Right atrium auricular region (tissue), 2 donors: ENCODE measurements around the gene LRRC32. TPM values are rescaled to one million over a fixed set of nuclear protein-coding genes. Genes with fewer than 3 reads are reported as not detected.

Experiments used
- DNase-seq: peaks from one replicate; pipeline ENCODE4 v3.0.0-alpha.2; 2019; ENCODE audit warnings: low spot score
- H3K27ac ChIP-seq, 2 donors: fragments of 200-600 bp; sonication (generic); 1 replicate in 1 of 2; 2 replicates in 1 of 2; pipeline ENCODE4 v1.5.1; 2016 to 2019
- H3K27me3 ChIP-seq, 2 donors: fragments of 200-600 bp; sonication (generic); one replicate each; pipeline versions ENCODE4 v1.5.1 to v1.6.0; 2017 to 2019
- H3K36me3 ChIP-seq: fragments of 200-600 bp; sonication (generic); one replicate; pipeline ENCODE4 v1.5.1; 2016
- H3K4me1 ChIP-seq, 2 donors: fragments of 200-600 bp; sonication (generic); one replicate each; pipeline versions ENCODE4 v1.5.1 to v1.6.0; 2017 to 2019
- H3K4me3 ChIP-seq, 2 donors: fragments of 200-600 bp; sonication (generic); 1 replicate in 1 of 2; 2 replicates in 1 of 2; pipeline ENCODE4 v1.5.1; 2017 to 2019; ENCODE audit warnings: mild to moderate bottlenecking in 1 of 2, moderate library complexity in 1 of 2
- H3K9me3 ChIP-seq, 2 donors: fragments of 200-600 bp; sonication (generic); one replicate each; pipeline ENCODE4 v1.5.1; 2019
- CTCF ChIP-seq, 2 donors: fragments of 200-600 bp; sonication (generic); IDR thresholded peaks; one replicate each; pipeline ENCODE4 v1.5.1; 2019; ENCODE audit warnings: antibody characterized with exemption in 2 of 2
- total RNA-seq, 2 donors: library from RNA; depleted of rRNA; stranded (reverse); fragments of >200 nt; gene quantifications; one replicate each; pipeline ENCODE4 v1.1.0, GENCODE V29; 2016

LRRC32 gene
- total RNA-seq, 2 donors from 2014 or later = 37.9 to 56.0 TPM

- peaks cover 37% of the 10 kb centered on the region for H3K36me3 ChIP-seq
- H3K27ac ChIP-seq = peak overlapping the region; percentile 48 to 81
- TF ChIP-seq CTCF (IDR thresholded peaks at IDR 0.05) = no peak
- H3K9me3 ChIP-seq = no peaks in the 10 kb centered on the region
- no peak overlapping the region for H3K4me3 ChIP-seq
- H3K4me1 ChIP-seq = peaks cover 0 to 51% of the 10 kb centered on the region in 2 donors
- H3K27me3 ChIP-seq = no peaks in the 10 kb centered on the region
- DNase-seq = no peak
These were observed 5.9 kb downstream of the LRRC32 start for GRCh38 chr11:76664578-76665061.

- no peak for TF ChIP-seq CTCF (IDR thresholded peaks at IDR 0.05)
- no peak for DNase-seq
- peaks cover 0 to 57% of the 10 kb centered on the region in 2 donors for H3K4me1 ChIP-seq
- H3K27me3 ChIP-seq = no peaks in the 10 kb centered on the region
- peaks cover 43% of the 10 kb centered on the region for H3K36me3 ChIP-seq
- no peak overlapping the region for H3K27ac ChIP-seq
- no peak overlapping the region for H3K4me3 ChIP-seq
- no peaks in the 10 kb centered on the region for H3K9me3 ChIP-seq
These were observed 6.6 kb downstream of the LRRC32 start for GRCh38 chr11:76663912-76664440.

DNA sequence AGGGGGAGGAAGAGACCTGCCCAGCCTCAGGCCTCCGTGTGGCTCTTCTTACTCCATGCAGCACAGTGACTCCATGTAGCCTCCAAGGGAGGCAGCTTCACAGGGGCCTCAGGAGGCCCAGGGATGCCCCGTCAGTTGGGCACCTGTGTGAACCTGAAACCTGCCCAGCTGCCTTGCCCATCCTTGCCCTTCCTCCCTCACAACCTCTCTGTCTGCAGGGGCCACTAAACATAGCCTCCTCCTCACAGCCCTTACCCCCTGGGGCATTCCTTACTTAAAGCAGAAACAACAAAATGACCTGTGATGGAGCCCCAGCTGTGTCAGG lies 7.1 kb downstream of the LRRC32 start:
- Histone ChIP-seq H3K4me1 (peaks cover 0 to 59% of the 10 kb centered on the region in 2 donors), H3K36me3 (peaks cover 47% of the 10 kb centered on the region), H3K27ac (no peak overlapping the region), H3K4me3 (no peak overlapping the region), H3K9me3 (no peaks in the 10 kb centered on the region), H3K27me3 (no peaks in the 10 kb centered on the region)
- DNase-seq = no peak
- no peak for TF ChIP-seq CTCF (IDR thresholded peaks at IDR 0.05)

DNA sequence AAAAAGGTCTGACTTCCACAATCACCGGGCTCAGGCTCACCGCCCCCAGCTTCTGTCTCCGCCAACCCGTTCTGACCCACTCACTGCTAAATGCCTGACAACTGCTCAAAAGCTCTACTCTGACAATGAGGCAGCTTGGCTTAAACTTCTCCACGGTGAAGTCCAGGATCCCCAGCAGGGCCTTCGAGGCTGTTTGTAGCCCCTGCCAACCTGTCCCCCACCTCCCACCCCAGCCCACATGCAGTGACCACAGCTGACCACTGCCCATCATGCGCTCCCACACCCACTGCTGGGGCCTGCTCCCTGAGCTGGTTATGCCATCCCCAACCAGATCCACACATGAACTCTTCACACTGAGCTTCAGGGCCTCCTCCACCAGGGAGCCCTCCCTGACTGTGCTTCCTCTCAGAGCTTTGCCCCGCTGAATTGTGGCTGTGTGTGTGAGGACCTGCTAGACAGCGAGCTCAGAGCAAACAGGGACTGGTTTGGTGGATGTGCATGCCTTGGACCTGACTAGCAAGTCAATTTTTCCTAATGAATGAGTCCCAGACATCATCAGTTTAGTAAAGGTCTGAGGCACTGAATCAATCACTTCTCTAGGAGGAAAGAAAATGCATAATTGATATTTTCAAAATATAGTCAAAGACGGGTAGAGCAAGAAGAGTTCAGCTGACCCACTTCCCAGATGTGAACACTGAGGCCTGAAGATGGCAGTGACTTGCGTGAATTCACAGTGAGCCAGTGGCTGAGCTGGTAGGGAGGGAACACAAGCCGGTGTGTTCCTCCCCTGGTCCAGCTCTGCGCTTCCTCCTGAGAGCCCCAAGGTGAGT lies 7.7 kb downstream of the LRRC32 start:
- DNase-seq = no peak
- no peak for TF ChIP-seq CTCF (IDR thresholded peaks at IDR 0.05)
- no peaks in the 10 kb centered on the region for H3K27me3 ChIP-seq
- no peaks in the 10 kb centered on the region for H3K9me3 ChIP-seq
- H3K4me1 ChIP-seq = peaks cover 0 to 65% of the 10 kb centered on the region in 2 donors
- no peak overlapping the region for H3K4me3 ChIP-seq
- no peak overlapping the region for H3K27ac ChIP-seq
- peaks cover 47% of the 10 kb centered on the region for H3K36me3 ChIP-seq

GRCh38 chr11:76661834-76662434 lies 8.6 kb downstream of the LRRC32 start:
- H3K27ac ChIP-seq = no peak overlapping the region
- peaks cover 47% of the 10 kb centered on the region for H3K36me3 ChIP-seq
- H3K4me3 ChIP-seq = no peak overlapping the region
- no peaks in the 10 kb centered on the region for H3K9me3 ChIP-seq
- peaks cover 0 to 74% of the 10 kb centered on the region in 2 donors for H3K4me1 ChIP-seq
- TF ChIP-seq CTCF (IDR thresholded peaks at IDR 0.05) = no peak
- H3K27me3 ChIP-seq = no peaks in the 10 kb centered on the region
- no peak for DNase-seq
